ENCODE data around the gene COX19. TPM values are rescaled to one million over a fixed set of nuclear protein-coding genes. Genes with fewer than 3 reads are reported as not detected.
A peak's percentile ranks its signal among the peaks of the same experiment; 100 is the strongest.

COX19 gene
- total RNA-seq, 4 donors from 2014 or later = 15.9 to 41.3 (median 24.7) TPM

DNA sequence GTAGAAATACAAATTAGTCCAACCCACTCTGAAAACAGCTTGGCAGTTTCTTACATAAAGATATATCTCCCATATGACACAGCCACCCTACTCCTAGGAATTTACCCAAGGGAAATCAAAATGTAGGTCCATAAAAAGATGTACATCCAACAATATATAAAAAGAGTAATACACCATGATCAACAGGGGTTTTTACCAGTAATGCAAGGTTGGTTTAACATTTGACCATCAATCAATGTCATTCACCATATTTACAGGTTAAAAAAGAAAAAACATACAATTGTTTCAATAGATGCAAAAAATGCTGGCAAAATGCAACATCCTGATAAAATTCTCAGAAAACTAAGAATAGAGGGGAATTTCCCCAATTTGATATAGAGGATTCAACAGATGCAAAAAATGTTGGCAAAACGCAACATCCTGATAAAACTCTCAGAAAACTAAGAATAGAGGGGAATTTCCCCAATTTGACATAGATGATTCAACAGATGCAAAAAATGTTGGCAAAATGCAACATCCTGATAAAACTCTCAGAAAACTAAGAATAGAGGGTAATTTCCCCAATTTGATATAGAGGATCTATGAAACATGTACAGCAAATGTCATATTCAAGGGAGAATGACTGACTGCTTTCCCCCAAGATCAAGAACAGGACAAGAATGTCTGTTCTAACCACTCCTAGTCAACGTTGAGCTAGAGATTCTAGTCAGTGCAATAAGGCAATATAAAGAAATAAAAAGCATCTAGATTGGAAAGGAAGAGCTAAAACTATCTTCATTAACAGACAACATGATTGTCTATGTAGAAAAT lies 34.5 kb downstream of the COX19 start:
- Histone ChIP-seq H3K27me3 (no peaks in the 10 kb centered on the region), H3K4me3 (no peak overlapping the region), H3K27ac (no peak overlapping the region), H3K4me1 (no peaks in the 10 kb centered on the region), H3K36me3 (peaks cover 0 to 8% (median 0%) of the 10 kb centered on the region in 3 donors), H3K9me3 (no peaks in the 10 kb centered on the region)
- no peak for DNase-seq
- no peak for TF ChIP-seq POLR2A (IDR thresholded peaks at IDR 0.05)

DNA sequence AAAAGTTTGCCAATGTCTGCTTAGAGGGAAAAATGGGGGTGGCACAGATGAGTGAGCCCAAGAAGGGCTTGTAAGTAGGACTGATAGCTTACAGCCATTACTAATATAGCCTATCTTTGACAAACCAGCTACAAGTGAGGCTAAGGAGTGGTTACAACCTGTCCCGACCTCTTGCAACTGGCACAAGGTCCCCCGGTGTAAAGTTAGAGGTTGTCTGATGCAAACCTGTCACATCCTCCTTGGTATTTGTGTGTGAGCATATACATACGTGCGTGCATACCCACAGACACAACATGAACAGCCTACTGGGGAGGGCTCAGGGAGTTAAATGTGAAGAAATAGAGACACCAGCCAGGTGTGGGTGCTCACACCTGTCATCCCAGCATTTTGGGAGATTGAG lies 35.5 kb downstream of the COX19 start:
- H3K27ac ChIP-seq = no peak overlapping the region

DNA sequence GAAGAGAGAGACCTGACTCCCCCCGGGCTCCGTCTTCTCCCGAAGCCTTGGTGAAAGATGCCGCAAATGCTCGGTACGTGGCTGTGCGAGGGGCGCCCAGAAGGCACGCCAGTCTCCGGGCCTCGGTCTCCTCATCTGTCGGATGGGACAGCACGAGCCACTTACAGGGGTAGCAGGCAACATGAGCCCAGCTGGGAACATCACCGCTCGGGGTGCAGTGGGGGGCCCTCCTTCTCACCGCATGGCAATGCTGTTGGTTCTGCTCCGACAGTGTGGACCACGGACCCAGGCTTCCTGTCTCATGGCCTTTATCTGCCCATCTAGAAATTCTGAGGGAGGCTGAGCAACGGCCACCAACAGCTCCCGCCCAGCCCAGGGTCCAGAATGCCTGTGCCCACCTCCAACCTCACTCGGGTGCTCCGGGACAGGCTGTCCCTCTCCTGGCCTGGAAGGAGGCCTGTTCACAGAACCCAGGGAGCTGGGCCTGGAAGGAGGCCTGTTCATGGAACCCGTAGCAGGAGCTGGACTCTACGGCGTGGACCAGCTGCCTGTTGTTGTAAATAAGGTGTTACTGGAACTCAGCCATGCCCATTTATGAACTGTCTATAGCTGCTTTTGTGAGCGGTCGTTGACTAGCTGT lies 36.7 kb downstream of the COX19 start:
- Histone ChIP-seq H3K27ac (no peak overlapping the region), H3K4me3 (no peak overlapping the region), H3K4me1 (no peaks in the 10 kb centered on the region), H3K9me3 (no peaks in the 10 kb centered on the region), H3K36me3 (peaks cover 0 to 13% (median 0%) of the 10 kb centered on the region in 3 donors), H3K27me3 (no peaks in the 10 kb centered on the region)
- no peak for TF ChIP-seq POLR2A (IDR thresholded peaks at IDR 0.05)
- DNase-seq = peak in 1 of 3 donors; percentile 34

More for the DNA sequence above, 35.5 kb downstream of the COX19 start:
- H3K27me3 ChIP-seq = no peaks in the 10 kb centered on the region
- DNase-seq = peak in 1 of 3 donors; percentile 9
- peaks cover 0 to 12% (median 0%) of the 10 kb centered on the region in 3 donors for H3K36me3 ChIP-seq
- no peak overlapping the region for H3K4me3 ChIP-seq
- H3K4me1 ChIP-seq = no peaks in the 10 kb centered on the region
- TF ChIP-seq, protein P1, sequence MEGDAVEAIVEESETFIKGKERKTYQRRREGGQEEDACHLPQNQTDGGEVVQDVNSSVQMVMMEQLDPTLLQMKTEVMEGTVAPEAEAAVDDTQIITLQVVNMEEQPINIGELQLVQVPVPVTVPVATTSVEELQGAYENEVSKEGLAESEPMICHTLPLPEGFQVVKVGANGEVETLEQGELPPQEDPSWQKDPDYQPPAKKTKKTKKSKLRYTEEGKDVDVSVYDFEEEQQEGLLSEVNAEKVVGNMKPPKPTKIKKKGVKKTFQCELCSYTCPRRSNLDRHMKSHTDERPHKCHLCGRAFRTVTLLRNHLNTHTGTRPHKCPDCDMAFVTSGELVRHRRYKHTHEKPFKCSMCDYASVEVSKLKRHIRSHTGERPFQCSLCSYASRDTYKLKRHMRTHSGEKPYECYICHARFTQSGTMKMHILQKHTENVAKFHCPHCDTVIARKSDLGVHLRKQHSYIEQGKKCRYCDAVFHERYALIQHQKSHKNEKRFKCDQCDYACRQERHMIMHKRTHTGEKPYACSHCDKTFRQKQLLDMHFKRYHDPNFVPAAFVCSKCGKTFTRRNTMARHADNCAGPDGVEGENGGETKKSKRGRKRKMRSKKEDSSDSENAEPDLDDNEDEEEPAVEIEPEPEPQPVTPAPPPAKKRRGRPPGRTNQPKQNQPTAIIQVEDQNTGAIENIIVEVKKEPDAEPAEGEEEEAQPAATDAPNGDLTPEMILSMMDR (IDR thresholded peaks at IDR 0.05) = no peak
- TF ChIP-seq POLR2A (IDR thresholded peaks at IDR 0.05) = no peak
- H3K9me3 ChIP-seq = no peaks in the 10 kb centered on the region

GRCh38 chr7:937856-938484 lies 37.4 kb downstream of the COX19 start:
- Histone ChIP-seq H3K36me3 (peaks cover 0 to 13% (median 0%) of the 10 kb centered on the region in 3 donors), H3K9me3 (no peaks in the 10 kb centered on the region), H3K27me3 (no peaks in the 10 kb centered on the region), H3K4me3 (no peak overlapping the region), H3K4me1 (no peaks in the 10 kb centered on the region), H3K27ac (no peak overlapping the region)
- DNase-seq = peak in 1 of 3 donors; percentile 10
- TF ChIP-seq, protein P1 (IDR thresholded peaks at IDR 0.05) = no peak
- TF ChIP-seq POLR2A (IDR thresholded peaks at IDR 0.05) = no peak

DNA sequence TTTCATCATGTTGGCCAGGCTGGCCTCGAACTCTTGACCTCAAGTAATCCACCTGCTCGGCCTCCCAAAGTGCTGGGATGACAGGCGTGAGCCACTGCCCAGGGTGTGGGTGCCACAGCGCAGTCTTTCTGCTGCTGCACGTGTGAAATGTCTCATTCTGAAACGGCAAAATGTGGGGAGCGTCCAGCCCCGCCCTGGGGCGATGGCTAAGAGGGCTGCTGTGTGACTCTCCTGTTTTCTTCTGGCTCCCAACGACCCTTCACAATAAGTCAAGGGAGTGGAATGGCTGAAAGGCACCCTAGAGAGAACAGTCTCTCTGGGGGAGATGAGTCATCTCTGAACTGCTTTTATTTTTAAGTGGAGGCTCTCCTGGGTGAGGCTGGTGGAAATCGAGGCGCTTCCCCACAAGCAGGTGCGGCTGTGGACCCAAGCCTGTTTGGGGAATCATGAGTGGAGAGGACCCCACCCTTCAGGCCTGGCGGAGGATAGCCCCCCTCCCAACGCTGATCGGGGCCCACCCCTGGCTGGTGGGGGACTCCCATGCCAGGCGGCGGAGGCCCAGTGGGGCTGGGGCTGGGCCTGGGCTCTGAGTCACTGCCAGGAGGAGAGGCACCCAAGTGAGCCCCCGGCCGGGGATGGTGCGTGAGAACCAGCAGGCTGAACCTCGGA lies 38.8 kb downstream of the COX19 start:
- TF ChIP-seq, protein P1 (IDR thresholded peaks at IDR 0.05) = no peak
- DNase-seq = peak in 1 of 3 donors; percentile 43
- no peaks in the 10 kb centered on the region for H3K27me3 ChIP-seq

DNA sequence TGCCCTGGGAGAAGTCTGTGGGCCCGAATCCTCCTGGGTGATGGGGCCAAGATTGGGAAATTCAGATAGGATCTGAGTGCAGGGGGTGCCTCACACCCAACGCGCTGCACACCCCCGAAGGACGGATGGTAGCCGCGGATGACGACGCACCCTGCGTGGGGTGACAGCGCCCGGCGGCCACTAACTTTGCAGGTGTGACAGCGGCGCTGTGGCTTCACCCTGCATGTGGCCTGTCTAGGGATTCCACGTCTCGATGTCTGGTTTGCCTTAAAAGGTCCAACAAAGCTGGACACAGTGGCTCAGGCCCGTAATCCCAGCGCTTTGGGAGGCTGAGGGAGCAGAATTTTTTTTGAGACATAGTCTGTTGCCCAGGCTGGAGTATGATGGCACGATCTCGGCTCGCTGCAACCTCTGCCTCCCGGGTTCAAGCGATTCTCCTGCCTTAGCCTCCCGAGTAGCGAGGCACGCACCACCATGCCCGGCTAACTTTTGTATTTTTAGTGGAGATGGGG lies 39.4 kb downstream of the COX19 start:
- no peaks in the 10 kb centered on the region for H3K9me3 ChIP-seq
- no peak for TF ChIP-seq POLR2A (IDR thresholded peaks at IDR 0.05)
- TF ChIP-seq, protein P1 (IDR thresholded peaks at IDR 0.05) = no peak
- H3K4me1 ChIP-seq = no peaks in the 10 kb centered on the region
- H3K27ac ChIP-seq = no peak overlapping the region
- peaks cover 0 to 13% (median 0%) of the 10 kb centered on the region in 3 donors for H3K36me3 ChIP-seq
- DNase-seq = no peak
- H3K4me3 ChIP-seq = no peak overlapping the region
- H3K27me3 ChIP-seq = no peaks in the 10 kb centered on the region

More for the DNA sequence above, 38.8 kb downstream of the COX19 start:
- no peak overlapping the region for H3K4me3 ChIP-seq
- no peak overlapping the region for H3K27ac ChIP-seq
- peaks cover 0 to 13% (median 0%) of the 10 kb centered on the region in 3 donors for H3K36me3 ChIP-seq
- H3K4me1 ChIP-seq = no peaks in the 10 kb centered on the region
- H3K9me3 ChIP-seq = no peaks in the 10 kb centered on the region
